HCT116 (cell line): ENCODE results near the gene KLK8. TPM values are rescaled to one million over a fixed set of nuclear protein-coding genes. Genes with fewer than 3 reads are reported as not detected.

Experiments used
- ATAC-seq: fragments of 200-7000 bp; cut with Tn5 transposase; 2 replicates; pipeline ENCODE4 v1.9.1; 2020; ENCODE audit warnings: mild to moderate bottlenecking, moderate library complexity
- BruUV-seq: library from RNA; stranded (reverse); fragments of 400-500 nt; replicated peaks from 2 replicates; lab custom pipeline; 2021; lab: Mats Ljungman, UMichigan
- CTCF ChIA-PET: fragments of 300-600 bp; sonication (Branson Sonifier 250); formaldehyde crosslinking; loops from one replicate; lab custom pipeline; 2021; ENCODE audit warnings: antibody characterized with exemption; lab: Charles Lee
- POLR2A ChIA-PET: fragments of 300-600, 350-600 bp; sonication (Branson Sonifier 250); formaldehyde crosslinking; loops from one replicate; lab custom pipeline; 2021; ENCODE audit warnings: antibody characterized with exemption; lab: Charles Lee
- RAD21 ChIA-PET, 2 experiments: fragments of 300-600 bp; sonication (Branson Sonifier 250); formaldehyde crosslinking; loops; one replicate each; lab custom pipeline; 2023; ENCODE audit warnings: low total read pairs in 2 of 2; ENCODE audit not compliant: uncharacterized antibody in 2 of 2, unreplicated experiment in 2 of 2, low non-redundant PET in 1 of 2; lab: Charles Lee
- DNase-seq: peaks from one replicate; pipeline ENCODE4 v3.0.0-alpha.2; 2010; ENCODE audit warnings: low read depth, low spot score
- H2AFZ ChIP-seq: fragments of 200-600 bp; shearing (Covaris generic), sonication (generic); 2 replicates; pipeline ENCODE4 v1.6.1; 2017; ENCODE audit warnings: low read depth, mixed run types, mixed read lengths, antibody characterized with exemption, low read length; ENCODE audit not compliant: poor library complexity, severe bottlenecking
- H3K27ac ChIP-seq: 2 replicates; pipeline ENCODE4 v1.5.1; 2012; ENCODE audit warnings: low read depth, low read length
- H3K27me3 ChIP-seq: fragments of 200-600 bp; sonication (generic); 2 replicates; pipeline ENCODE4 v1.6.1; 2016; ENCODE audit warnings: mixed run types, low read length, mixed read lengths; ENCODE audit not compliant: insufficient read depth
- H3K36me3 ChIP-seq, 2 experiments: fragments of 200-500 bp in 1 of 2; fragments of 200-600 bp in 1 of 2; sonication (Bioruptor generic) in 1 of 2; sonication (generic) in 1 of 2; 2 replicates each; pipeline versions ENCODE4 v1.5.1 to v1.6.1; 2014 to 2016; ENCODE audit warnings: low read length in 2 of 2, inconsistent platforms in 1 of 2, mixed read lengths in 1 of 2, mixed run types in 1 of 2; ENCODE audit not compliant: insufficient read depth in 2 of 2, control insufficient read depth in 1 of 2
- H3K4me1 ChIP-seq, 2 experiments: fragments of 200-600 bp in 1 of 2; sonication (generic) in 1 of 2; 2 replicates each; pipeline versions ENCODE4 v1.5.1 to v1.6.1; 2012 to 2017; ENCODE audit warnings: low read length in 2 of 2, inconsistent platforms in 1 of 2, mild to moderate bottlenecking in 1 of 2, mixed read lengths in 1 of 2, mixed run types in 1 of 2, moderate library complexity in 1 of 2; ENCODE audit not compliant: insufficient read depth in 2 of 2, control insufficient read depth in 1 of 2
- H3K4me2 ChIP-seq: fragments of 200-600 bp; sonication (generic); 2 replicates; pipeline ENCODE4 v1.6.1; 2017; ENCODE audit warnings: mixed run types, low read length, mixed read lengths
- H3K4me3 ChIP-seq, 2 experiments: fragments of 200-600 bp in 1 of 2; sonication (generic) in 1 of 2; replicated peaks in 1 of 2; 2 replicates each; pipeline ENCODE4 v1.5.1; 2011 to 2016; ENCODE audit warnings: low read length in 2 of 2, control low read depth in 1 of 2, low read depth in 1 of 2, mild to moderate bottlenecking in 1 of 2, mixed read lengths in 1 of 2, mixed run types in 1 of 2
- H3K79me2 ChIP-seq: fragments of 200-600 bp; sonication (generic); 2 replicates; pipeline ENCODE4 v1.6.1; 2017; ENCODE audit warnings: mild to moderate bottlenecking, mixed run types, low read length, moderate library complexity, mixed read lengths; ENCODE audit not compliant: insufficient read depth
- H3K9ac ChIP-seq: fragments of 200-600 bp; sonication (generic); 2 replicates; pipeline ENCODE4 v1.6.1; 2016; ENCODE audit warnings: low read length, mixed read lengths
- H3K9me2 ChIP-seq: fragments of 200-600 bp; sonication (generic), shearing (Covaris generic); 2 replicates; pipeline ENCODE4 v1.6.1; 2017; ENCODE audit warnings: mixed run types, mild to moderate bottlenecking, moderate library complexity; ENCODE audit not compliant: insufficient read depth
- H3K9me3 ChIP-seq, 2 experiments: fragments of 200-500 bp in 1 of 2; fragments of 200-600 bp in 1 of 2; sonication (Bioruptor generic) in 1 of 2; sonication (generic) in 1 of 2; 2 replicates each; pipeline ENCODE4 v1.6.1; 2014 to 2017; ENCODE audit warnings: low read length in 2 of 2, mixed read lengths in 2 of 2, inconsistent platforms in 1 of 2, low read depth in 1 of 2, mild to moderate bottlenecking in 1 of 2, mixed run types in 1 of 2, moderate library complexity in 1 of 2; ENCODE audit not compliant: control insufficient read depth in 1 of 2, insufficient read depth in 1 of 2
- H4K20me1 ChIP-seq: fragments of 200-600 bp; sonication (generic), shearing (Covaris generic); 2 replicates; pipeline ENCODE4 v1.6.1; 2017; ENCODE audit warnings: mixed run types, mild to moderate bottlenecking, moderate library complexity; ENCODE audit not compliant: insufficient read depth
- CBX3 ChIP-seq: IDR thresholded peaks from 2 replicates; pipeline ENCODE4 v1.6.1; 2012; ENCODE audit warnings: low read depth
- CEBPB ChIP-seq: IDR thresholded peaks from 2 replicates; pipeline ENCODE4 v1.6.1; 2012; ENCODE audit warnings: low read depth
- ELF1 ChIP-seq: IDR thresholded peaks from 2 replicates; pipeline ENCODE4 v1.6.1; 2012; ENCODE audit warnings: low read depth, borderline replicate concordance
- EZH2 ChIP-seq: fragments of 200-600 bp; sonication (generic); IDR thresholded peaks from 2 replicates; pipeline ENCODE4 v1.6.1; 2017; ENCODE audit warnings: antibody characterized with exemption, mixed run types
- EZH2phosphoT487 ChIP-seq: fragments of 200-600 bp; IDR thresholded peaks from 2 replicates; pipeline ENCODE4 v1.6.1; 2018; ENCODE audit warnings: antibody characterized with exemption, borderline replicate concordance
- FOSL1 ChIP-seq: IDR thresholded peaks from 2 replicates; pipeline ENCODE4 v1.6.1; 2012; ENCODE audit warnings: low read depth
- POLR2A ChIP-seq: IDR thresholded peaks from 2 replicates; pipeline ENCODE4 v1.7.0; 2011; ENCODE audit warnings: borderline replicate concordance; ENCODE audit not compliant: insufficient read depth, insufficient read length; ENCODE audit errors: extremely low read depth
- POLR2AphosphoS5 ChIP-seq: IDR thresholded peaks from 2 replicates; pipeline ENCODE4 v1.6.1; 2011; ENCODE audit warnings: mild to moderate bottlenecking, low read depth, low read length, moderate library complexity
- RAD21 ChIP-seq: IDR thresholded peaks from 2 replicates; pipeline ENCODE4 v1.6.1; 2012; ENCODE audit warnings: low read depth, mild to moderate bottlenecking
- SIN3A ChIP-seq: IDR thresholded peaks from 2 replicates; pipeline ENCODE4 v1.6.1; 2012; ENCODE audit warnings: low read depth
- SP1 ChIP-seq: IDR thresholded peaks from 2 replicates; pipeline ENCODE4 v1.6.1; 2012; ENCODE audit warnings: low read depth
- SRF ChIP-seq: IDR thresholded peaks from 2 replicates; pipeline ENCODE4 v1.6.1; 2012; ENCODE audit warnings: low read depth
- YY1 ChIP-seq: IDR thresholded peaks from 2 replicates; pipeline ENCODE4 v1.6.1; 2011; ENCODE audit warnings: low read length, low read depth, moderate library complexity, mild to moderate bottlenecking; ENCODE audit not compliant: insufficient replicate concordance; ENCODE audit errors: extremely low read depth
- ZFX ChIP-seq: fragments of 450-650 bp; IDR thresholded peaks from 2 replicates; pipeline ENCODE4 v1.6.1; 2017
- ZNF274 ChIP-seq: fragments of 200-500 bp; sonication (Bioruptor generic); IDR thresholded peaks from 2 replicates; pipeline ENCODE4 v1.6.1; 2014; ENCODE audit warnings: mild to moderate bottlenecking, low read depth, low read length, inconsistent platforms
- intact Hi-C: fragments of 100-400 bp; cut with micrococcal nuclease; formaldehyde crosslinking; loops from 2 replicates; pipeline ENCODE4 v1.10.0; 2022
- total RNA-seq: library from RNA; stranded (reverse); gene quantifications from one replicate; pipeline ENCODE4 v1.2.1, GENCODE V29; 2021; ENCODE audit not compliant: unreplicated experiment
- TF ChIP-seq, protein P1 (sequence below): IDR thresholded peaks from 2 replicates; pipeline ENCODE4 v1.6.1; 2012
- TF ChIP-seq, protein P2 (sequence below): IDR thresholded peaks from 2 replicates; pipeline ENCODE4 v1.6.1; 2012; ENCODE audit warnings: low read depth
- TF ChIP-seq, protein P3 (sequence below): IDR thresholded peaks from 2 replicates; pipeline ENCODE4 v1.6.1; 2012

KLK8 gene
- total RNA-seq, 1 experiment from 2014 or later, result 92.8 TPM

DNA sequence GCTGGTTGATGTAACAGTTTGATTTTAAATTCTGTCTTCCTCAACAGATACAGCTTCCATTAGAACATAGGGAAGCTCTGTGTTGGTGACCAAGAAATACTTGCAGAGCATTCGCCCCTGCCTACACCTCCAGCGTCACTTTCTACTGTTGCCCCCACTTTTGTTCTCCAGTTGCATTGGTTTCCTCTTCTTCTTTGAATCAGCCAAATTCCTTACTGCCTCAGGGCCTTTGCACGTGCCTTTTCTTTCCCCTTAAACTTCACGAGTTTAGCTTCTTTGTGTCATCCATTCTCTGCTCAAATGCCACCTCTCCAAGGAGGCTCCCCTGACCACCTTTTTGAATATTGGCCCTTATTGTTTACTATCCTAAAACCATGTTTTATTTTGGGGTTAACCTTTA is 54.3 kb downstream of the KLK8 start:
- POLR2A ChIA-PET, result interaction anchor here (0.7 kb wide), 1 partner anchor 323 kb away, joined by 3 read pairs; no protein-coding TSS in a partner anchor
- no peak for ATAC-seq

More for the DNA sequence above, 54.3 kb downstream of the KLK8 start:
- no peak overlapping the region for H3K27ac ChIP-seq
- intact Hi-C loops, result no loop called here
- no peak for DNase-seq
- no peaks in the 10 kb centered on the region for H3K27me3 ChIP-seq
- TF ChIP-seq YY1 (no peak), SRF (no peak), ZNF274 (no peak), SP1 (no peak), POLR2AphosphoS5 (no peak), ZFX (no peak), FOSL1 (no peak), EZH2phosphoT487 (no peak), CEBPB (no peak), CBX3 (no peak), SIN3A (no peak), POLR2A (no peak), RAD21 (no peak), ELF1 (no peak), EZH2 (no peak)
- TF ChIP-seq, protein P1, sequence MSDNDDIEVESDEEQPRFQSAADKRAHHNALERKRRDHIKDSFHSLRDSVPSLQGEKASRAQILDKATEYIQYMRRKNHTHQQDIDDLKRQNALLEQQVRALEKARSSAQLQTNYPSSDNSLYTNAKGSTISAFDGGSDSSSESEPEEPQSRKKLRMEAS, result no peak
- TF ChIP-seq, protein P2, sequence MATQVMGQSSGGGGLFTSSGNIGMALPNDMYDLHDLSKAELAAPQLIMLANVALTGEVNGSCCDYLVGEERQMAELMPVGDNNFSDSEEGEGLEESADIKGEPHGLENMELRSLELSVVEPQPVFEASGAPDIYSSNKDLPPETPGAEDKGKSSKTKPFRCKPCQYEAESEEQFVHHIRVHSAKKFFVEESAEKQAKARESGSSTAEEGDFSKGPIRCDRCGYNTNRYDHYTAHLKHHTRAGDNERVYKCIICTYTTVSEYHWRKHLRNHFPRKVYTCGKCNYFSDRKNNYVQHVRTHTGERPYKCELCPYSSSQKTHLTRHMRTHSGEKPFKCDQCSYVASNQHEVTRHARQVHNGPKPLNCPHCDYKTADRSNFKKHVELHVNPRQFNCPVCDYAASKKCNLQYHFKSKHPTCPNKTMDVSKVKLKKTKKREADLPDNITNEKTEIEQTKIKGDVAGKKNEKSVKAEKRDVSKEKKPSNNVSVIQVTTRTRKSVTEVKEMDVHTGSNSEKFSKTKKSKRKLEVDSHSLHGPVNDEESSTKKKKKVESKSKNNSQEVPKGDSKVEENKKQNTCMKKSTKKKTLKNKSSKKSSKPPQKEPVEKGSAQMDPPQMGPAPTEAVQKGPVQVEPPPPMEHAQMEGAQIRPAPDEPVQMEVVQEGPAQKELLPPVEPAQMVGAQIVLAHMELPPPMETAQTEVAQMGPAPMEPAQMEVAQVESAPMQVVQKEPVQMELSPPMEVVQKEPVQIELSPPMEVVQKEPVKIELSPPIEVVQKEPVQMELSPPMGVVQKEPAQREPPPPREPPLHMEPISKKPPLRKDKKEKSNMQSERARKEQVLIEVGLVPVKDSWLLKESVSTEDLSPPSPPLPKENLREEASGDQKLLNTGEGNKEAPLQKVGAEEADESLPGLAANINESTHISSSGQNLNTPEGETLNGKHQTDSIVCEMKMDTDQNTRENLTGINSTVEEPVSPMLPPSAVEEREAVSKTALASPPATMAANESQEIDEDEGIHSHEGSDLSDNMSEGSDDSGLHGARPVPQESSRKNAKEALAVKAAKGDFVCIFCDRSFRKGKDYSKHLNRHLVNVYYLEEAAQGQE, result no peak
- TF ChIP-seq, protein P3, sequence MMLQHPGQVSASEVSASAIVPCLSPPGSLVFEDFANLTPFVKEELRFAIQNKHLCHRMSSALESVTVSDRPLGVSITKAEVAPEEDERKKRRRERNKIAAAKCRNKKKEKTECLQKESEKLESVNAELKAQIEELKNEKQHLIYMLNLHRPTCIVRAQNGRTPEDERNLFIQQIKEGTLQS, result no peak
- no TSS peak for BruUV-seq
- ChIA-PET CTCF (interaction anchor here (0.5 to 1.1 kb wide), 2 partner anchors 25 to 165 kb away, joined by 3 to 4 read pairs; no protein-coding TSS in a partner anchor), RAD21 (no interaction called here)
- peaks cover 2 to 12% of the 10 kb centered on the region in 2 experiments; a peak in 3 of 4 replicates for H3K4me1 ChIP-seq
- no peaks in the 10 kb centered on the region for H4K20me1 ChIP-seq
- no peaks in the 10 kb centered on the region for H3K79me2 ChIP-seq
- no peak overlapping the region for H3K9ac ChIP-seq
- no peak overlapping the region for H3K4me2 ChIP-seq
- H3K9me3 ChIP-seq, result no peaks in the 10 kb centered on the region
- H3K4me3 ChIP-seq, result no peak overlapping the region
- no peaks in the 10 kb centered on the region for H3K36me3 ChIP-seq
- H2AFZ ChIP-seq, result no peak overlapping the region
- no peaks in the 10 kb centered on the region for H3K9me2 ChIP-seq

Other genes with a start within 250 kb of the KLK8 start
- not detected for gene GPR32, start 231.1 kb downstream of the KLK8 start, total RNA-seq
- gene ACP4, start 211.2 kb downstream of the KLK8 start, total RNA-seq, result not detected
- 3.3 TPM for gene KLK1, start 177.8 kb downstream of the KLK8 start, total RNA-seq
- gene KLK15, start 168.0 kb downstream of the KLK8 start, total RNA-seq, result not detected
- not detected for gene KLK3, start 146.7 kb downstream of the KLK8 start, total RNA-seq
- not detected for gene KLK2, start 128.2 kb downstream of the KLK8 start, total RNA-seq
- gene KLK4, start 90.2 kb downstream of the KLK8 start, total RNA-seq, result 0.84 TPM
- gene KLK5, start 48.6 kb downstream of the KLK8 start, total RNA-seq, result 1.2 TPM
- 40.5 TPM for gene KLK6, start 32.0 kb downstream of the KLK8 start, total RNA-seq
- gene KLK7, start 17.7 kb downstream of the KLK8 start, total RNA-seq, result 30.5 TPM
- 33.6 TPM for gene KLK10, start 18.1 kb upstream of the KLK8 start, total RNA-seq
- gene KLK11, start 25.0 kb upstream of the KLK8 start, total RNA-seq, result not detected
- gene KLK12, start 33.4 kb upstream of the KLK8 start, total RNA-seq, result not detected
- 3.2 TPM for gene KLK13, start 63.5 kb upstream of the KLK8 start, total RNA-seq
- gene KLK14, start 81.3 kb upstream of the KLK8 start, total RNA-seq, result 0.76 TPM
- 14.0 TPM for gene CTU1, start 106.8 kb upstream of the KLK8 start, total RNA-seq
- gene SIGLEC9, start 123.3 kb upstream of the KLK8 start, total RNA-seq, result not detected
- gene SIGLEC7, start 140.7 kb upstream of the KLK8 start, total RNA-seq, result not detected
- gene CD33, start 223.5 kb upstream of the KLK8 start, total RNA-seq, result 3.1 TPM
- not detected for gene SIGLECL1, start 249.5 kb upstream of the KLK8 start, total RNA-seq